Raji (cell line): ENCODE data around the gene NCAPH2.

Experiments used
- POLR2A ChIP-seq: IDR thresholded peaks from 2 replicates; pipeline ENCODE4 v1.6.1; 2011; ENCODE audit warnings: low read depth, low read length, control low read depth; ENCODE audit not compliant: insufficient read depth

NCAPH2 gene

DNA sequence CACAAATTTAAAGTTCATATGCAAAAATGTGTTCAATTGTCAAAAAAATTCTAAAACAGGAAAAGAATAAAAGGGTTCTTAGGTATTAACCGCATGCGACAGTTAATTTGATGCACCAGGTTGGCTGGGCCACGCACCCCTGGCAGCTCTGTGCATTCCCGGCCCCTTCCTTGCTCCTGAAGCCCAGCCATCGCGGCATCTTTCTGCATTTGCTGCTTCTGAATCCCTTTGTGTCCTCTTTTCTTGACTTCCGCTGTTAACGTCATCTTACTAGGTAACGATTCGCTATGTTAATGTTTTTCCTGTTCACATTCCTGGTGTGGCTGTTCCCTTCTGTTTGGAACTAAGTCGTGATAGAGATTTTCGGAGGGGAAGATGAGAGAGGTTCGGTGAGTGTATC lies 29.7 kb downstream of the NCAPH2 start:
- TF ChIP-seq POLR2A, result no peak

DNA sequence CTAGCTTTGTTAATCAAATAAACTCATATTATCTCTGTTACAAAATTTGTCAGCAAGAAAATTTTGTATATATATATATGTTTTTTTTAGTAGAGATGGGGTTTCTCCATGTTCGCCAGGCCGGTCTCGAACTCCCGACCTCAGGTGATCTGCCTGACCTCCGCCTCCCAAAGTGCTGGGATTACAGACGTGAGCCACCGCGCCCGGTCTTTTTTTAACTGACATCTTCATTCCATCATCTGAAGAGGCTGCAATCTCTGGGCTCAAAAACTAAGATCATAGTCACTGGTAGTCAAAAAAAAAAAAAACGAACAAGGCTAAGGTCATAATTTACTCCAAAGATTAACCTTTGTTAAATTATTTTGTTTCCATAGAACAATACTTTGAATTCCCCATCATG lies 32.4 kb downstream of the NCAPH2 start:
- TF ChIP-seq POLR2A, result no peak

DNA sequence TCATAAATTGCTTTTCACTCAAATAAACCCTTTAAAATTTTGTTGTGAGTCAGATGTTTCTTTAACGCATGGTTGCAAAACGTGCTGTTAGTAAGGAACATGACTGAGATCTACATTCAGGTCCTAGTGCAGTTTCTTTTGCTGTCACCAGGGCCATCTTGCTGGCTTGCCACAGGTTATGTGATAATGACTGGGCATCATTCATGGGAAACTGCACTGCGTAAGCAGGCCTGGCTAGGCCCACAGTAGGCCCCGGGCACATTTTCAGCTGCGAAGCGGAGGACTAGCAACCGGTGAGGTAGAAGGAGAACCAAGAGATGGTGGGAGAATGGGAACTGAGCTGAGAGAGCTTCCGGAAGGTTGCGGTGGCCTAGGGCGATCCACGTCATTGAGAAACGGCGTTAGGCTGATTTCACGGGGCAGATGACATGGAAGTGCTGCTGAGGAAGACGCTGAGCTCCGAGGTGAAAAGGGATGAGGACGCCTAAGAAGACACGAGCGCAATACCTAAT lies 34.4 kb downstream of the NCAPH2 start:
- no peak for TF ChIP-seq POLR2A

DNA sequence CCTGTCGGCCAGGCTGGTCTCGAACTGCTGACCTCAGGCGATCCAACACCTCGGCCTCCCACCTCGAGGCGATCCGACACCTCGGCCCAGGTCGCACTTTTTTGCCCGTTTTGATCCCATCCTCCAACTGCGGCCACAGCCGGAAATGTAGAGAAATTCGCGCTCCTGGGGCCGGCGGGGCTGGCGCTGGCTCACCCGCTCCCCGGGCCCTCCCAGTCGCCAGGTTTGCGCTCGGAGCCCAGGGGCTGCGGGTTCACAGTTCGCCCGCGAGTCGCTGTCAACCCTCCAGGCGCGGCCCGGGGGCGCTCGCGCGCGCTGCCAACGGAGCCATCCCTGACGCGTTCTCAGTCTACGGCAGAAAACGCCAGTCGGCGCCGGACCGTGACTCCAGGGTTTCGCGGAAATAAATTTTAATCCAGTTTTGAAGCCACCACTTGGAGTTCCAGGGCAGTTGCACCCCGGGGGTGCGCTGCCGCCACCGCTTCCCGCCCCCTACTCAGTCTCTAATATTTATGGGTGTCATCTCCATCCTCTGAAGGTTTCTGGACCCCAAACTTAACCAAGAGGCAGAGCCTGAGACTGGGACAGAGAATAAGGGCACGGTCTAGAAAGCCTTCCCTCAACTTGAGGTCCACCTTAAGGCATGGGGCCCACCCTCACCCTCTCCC lies 36.2 kb downstream of the NCAPH2 start:
- TF ChIP-seq POLR2A, result no peak

DNA sequence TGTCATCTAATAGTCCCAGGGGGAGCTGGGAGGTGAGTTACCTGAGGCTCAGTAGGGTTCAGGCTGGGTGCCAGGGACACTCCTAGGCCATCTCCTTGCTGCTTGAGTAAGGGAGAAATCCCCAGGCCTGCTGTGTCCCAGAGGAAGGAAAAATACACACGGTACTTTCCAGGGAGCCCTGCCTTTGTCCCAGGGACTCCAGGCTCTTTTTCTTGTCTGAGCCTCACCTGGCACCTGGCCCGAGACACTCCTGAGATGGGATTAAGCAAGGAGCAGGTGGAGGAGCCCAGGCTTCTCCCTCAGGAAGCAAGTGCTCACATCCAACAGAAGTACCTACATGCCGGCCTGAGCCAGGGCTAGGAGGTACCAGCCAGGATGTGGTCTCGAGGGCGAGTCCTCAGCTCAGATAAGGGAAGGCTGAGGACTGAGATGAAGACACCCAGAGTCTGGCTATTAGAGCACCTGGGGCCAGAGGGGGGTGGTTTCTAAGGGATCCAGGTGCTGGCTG lies 36.8 kb downstream of the NCAPH2 start:
- no peak for TF ChIP-seq POLR2A

DNA sequence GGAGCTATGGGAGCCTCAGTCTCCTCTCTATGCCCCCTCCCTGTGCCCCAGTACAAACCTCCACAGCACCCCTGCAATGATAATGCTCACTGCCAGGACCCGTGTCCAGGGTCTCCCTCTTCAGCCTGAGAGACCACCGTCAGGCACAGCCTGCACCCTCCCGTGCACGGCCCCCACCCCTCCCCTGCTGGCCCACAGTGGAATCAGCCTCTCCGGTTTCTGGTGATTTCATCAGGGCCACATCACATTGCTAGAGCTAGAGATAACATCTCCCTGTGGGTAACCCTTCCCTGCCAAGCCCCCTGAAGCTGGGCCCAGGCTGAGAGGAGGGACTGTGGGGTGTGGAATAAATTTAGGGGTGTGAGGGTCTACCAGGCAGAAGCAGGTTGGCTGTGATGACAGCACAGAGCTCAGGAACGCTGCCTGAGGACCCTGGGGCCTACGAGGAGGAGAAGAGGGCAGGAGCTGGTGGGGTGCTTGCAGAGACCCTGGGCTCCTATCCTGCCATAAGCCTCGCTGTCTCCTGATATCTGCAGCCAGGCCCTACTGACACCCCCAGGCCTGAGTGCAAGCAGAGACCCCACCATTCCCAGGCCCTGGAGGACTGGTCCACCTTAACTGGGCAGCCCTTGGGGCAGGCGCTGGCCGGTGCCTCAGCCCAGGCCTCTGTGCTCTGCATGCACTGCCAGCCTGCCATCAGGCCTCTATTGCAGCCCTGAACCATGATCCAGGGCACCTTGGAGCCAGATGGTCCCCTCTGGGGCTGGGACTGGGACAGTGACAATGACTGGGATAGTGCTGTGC lies 37.7 kb downstream of the NCAPH2 start, which contains the start of gene KLHDC7B:
Gene KLHDC7B, plus strand, starts transcription at position 378 of the 804 bp plus-strand sequence. Its CDS starts 345 bp downstream, at position 723.
- no peak for TF ChIP-seq POLR2A

DNA sequence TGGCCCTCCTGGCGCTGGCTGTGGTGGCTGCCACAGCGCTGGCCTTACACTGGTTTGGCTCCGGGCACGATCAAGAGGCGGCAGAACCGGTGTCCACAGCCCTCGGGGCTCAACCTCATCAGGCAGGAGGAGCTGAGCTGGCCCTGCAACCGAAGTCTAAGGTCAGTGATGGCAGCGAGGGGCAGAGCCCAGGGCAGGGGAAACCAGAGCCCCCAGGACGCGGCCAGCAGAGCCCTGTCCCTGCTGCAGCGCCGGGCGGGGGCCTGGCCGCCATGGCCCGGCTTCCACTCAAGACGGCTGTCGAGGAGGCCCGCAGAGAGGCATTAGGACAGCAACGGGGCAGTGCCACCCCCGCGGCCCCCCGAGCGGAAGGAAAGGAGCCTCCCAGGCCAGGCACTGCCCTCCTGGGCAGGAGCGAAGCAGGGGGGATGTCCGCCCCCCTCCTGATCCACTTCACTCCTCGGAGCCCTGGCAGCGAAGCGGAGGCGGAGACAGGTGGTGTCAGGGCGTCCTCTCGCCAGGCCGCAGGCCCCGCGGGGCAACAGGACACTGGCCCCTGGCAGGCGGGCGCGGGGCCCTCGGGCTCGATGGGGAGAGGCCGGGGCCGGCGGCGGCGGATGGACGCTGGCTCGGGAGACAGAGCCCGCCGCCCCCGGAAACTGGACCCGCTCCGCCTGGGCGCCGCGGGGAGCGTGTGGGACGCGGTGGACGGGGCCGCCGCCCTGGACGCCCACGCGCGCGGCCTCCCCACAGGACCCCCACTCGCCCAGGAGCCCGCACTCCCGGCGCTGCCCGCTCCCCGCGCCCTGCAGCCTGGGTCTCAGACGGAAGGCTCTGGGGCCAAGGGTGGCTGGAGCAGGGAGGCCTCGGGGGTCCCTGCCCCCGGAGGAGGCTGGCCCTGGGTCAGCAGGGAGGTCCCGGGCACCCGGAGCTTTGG lies 38.6 kb downstream of the NCAPH2 start:
- no peak for TF ChIP-seq POLR2A

DNA sequence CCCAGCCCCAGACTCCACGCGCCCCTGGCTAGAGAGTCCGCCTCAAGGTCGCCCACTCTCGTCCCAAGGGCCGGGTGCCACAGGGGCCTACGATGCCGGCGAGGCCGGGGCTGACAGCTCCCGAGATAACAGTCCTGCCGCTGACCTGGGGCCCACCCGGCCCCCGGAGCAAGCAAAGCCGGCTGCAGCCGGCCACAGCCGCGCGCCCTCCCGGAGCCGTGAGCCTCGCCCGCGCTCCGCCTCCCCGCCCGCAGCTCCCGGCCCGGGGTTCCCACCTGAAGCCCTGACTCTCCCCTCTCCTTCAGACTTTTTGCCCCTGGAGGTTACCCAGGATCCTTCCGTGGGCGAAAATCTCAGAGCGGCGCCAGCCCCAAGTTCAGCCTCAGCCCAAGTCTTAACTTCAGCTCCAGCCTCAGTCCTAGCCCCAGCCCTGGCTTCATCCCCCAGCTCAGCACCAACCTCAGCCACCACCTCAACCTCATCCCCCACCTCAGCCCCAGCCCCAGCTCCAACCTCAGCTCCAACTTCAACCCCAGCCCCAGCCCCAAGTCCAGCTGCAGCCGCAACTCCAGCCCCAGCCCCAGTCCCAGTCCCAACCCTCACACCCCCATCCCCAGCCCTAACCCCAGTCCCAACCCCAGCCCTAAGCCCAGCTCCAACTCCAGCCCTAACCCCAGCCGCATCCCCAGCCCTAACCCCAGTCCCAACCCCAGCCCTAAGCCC lies 39.4 kb downstream of the NCAPH2 start:
- TF ChIP-seq POLR2A, result no peak

DNA sequence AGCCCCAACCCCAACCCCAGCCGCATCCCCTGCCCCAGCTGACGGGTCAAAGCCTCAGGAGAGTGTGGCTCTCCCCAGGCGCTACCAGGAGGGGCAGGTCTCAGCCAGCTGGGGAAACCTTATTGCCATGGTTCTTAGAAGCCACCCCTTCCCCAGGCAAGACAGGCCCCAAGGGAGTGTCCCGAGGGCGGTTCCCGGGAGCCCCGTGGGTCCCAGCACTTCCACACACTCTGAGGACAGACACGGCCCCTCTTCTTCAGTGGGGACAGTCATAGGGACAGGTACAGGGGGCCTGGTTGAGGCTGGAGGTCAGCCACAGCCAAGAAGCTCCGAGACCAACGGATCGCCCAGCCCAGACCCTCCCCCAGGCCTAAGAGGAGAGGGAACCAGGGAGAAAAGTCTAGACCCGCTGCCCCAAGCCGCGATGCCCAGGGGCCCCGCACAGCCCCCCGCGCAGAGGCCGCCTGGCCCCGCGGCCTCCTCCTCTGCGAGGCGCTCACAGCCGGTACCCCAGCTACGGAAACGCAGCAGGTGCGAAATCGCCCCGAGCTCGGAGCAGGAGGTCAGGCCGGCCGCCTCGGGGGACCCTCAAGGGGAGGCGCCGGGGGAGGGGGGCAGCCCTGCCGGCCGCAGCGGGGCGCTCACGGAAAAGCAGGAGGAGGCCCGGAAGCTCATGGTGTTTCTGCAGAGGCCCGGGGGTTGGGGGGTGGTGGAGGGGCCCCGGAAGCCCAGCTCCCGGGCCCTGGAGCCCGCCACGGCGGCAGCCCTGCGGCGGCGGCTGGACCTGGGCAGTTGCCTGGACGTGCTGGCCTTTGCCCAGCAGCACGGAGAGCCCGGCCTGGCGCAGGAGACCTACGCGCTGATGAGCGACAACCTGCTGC lies 40.3 kb downstream of the NCAPH2 start:
- 0 out of 2 replicates have a peak, but pooled peaks have one; percentile 25 for TF ChIP-seq POLR2A

DNA sequence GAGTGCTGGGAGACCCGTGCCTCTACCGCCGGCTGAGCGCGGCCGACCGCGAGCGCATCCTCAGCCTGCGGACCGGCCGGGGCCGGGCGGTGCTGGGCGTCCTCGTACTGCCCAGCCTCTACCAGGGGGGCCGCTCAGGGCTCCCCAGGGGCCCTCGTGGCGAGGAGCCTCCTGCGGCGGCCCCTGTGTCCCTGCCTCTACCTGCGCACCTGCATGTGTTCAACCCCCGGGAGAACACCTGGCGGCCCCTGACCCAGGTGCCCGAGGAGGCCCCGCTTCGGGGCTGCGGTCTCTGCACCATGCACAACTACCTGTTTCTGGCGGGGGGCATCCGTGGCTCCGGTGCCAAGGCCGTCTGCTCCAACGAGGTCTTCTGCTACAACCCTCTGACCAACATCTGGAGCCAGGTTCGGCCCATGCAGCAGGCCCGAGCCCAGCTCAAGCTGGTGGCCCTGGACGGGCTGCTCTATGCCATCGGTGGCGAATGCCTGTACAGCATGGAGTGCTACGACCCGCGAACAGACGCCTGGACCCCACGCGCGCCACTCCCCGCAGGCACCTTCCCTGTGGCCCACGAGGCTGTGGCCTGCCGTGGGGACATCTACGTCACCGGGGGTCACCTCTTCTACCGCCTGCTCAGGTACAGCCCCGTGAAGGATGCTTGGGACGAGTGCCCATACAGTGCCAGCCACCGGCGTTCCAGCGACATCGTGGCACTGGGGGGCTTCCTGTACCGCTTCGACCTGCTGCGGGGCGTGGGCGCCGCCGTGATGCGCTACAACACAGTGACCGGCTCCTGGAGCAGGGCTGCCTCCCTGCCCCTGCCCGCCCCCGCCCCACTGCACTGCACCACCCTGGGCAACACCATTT lies 41.1 kb downstream of the NCAPH2 start:
- no peak for TF ChIP-seq POLR2A

DNA sequence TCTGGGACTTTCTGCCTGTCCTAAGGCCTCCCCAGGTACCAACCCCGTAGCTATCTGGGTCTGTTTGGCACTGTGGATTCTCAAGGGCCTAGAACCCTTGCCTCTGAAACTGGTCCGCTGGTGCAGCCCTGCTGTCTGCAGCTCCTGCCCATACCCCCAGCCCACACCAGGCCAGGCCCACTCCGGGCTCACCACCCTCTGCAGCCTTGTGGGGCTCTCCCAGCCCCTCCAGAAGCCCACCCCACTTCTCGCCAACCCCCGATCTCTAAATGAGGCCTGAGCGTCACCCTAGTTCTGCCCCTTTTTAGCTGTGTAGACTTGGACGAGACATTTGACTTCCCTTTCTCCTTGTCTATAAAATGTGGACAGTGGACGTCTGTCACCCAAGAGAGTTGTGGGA lies 42.4 kb downstream of the NCAPH2 start:
- no peak for TF ChIP-seq POLR2A

DNA sequence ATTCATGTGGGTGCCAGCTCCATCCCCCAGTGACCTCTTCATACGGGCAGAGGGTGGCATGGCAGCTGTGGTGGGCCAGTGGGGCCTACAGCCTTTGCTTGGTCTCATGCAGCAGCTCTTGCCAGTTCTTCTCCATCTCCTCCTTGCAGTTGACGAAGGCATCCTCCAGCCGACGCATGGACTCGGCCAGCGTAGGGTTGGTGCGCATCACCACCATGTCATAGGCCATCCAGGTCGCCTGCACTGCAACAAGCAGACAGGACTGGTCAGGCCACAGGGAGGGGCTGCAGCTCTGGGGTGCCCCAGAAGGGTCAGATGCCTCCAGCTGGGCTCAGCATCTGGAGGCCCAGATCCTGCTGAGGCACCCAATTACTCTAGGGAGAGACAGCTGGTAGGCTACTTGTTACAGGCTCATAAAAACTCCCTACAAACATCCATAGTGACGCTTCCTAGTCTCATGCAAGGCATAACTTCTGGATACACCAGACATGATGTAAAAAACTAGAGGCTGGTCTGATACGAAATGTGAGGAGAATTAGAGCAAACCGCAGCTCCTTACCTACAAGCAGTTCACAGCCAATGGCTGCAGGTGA lies 43.2 kb downstream of the NCAPH2 start:
- TF ChIP-seq POLR2A, result no peak
